ENCODE data around the gene NSG2.

Gene NSG2

DNA sequence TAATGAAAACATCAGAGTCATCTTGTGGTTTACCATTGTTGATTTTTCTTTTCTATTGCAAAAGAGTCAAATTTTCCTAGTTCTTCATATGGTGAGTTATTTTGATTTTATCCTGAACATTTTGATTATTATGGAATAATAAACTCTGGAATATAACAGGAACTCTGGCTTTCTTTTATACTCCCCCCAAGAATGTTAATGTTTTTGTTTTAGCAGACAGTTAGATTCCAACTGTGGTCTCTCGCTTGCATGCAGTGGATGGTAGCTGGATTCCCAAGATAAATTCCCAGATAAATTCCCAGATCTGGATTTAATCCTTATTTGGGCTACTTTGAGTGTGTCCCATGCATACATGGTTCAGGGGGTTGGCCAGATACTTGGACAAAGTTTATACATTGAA lies 109.8 kb downstream of the NSG2 start:
- DNase-seq: no peak

GRCh38 chr5:174155706-174156105 lies 110.2 kb downstream of the NSG2 start:
- no peak for DNase-seq

GRCh38 chr5:174157048-174157447 lies 111.5 kb downstream of the NSG2 start:
- DNase-seq: no peak
